ENCODE data around the gene UNK.

Gene UNK

GRCh38 chr17:75842963-75843576, 58.5 kb downstream of the UNK start:
- no peak for DNase-seq (ENCODE audit: low read depth)

GRCh38 chr17:75843577-75844529, 59.2 kb downstream of the UNK start, which contains the start of gene UNC13D:
TSS of gene UNC13D (minus strand) at chr17:75844404. CDS start at chr17:75844337, 67 bp downstream.
- in situ Hi-C loops (cut with HindIII; ENCODE audit: low sequenced_read_pairs) = loop anchor here (10.0 kb wide), 1 partner anchor 59 kb away; the partner anchor contains the start of gene UNK
- H3K4me3 ChIP-seq (ENCODE audit: low read depth, low read length) = no peak within 1 kb of the TSS
- no peak for TF ChIP-seq CTCF (IDR thresholded peaks at IDR 0.05; ENCODE audit: low read depth, low read length, missing control alignments)
- DNase-seq (ENCODE audit: low read depth) = no peak

More at GRCh38 chr17:75842963-75843576, 58.5 kb downstream of the UNK start:
- no peak overlapping the region for H3K4me3 ChIP-seq (ENCODE audit: low read depth, low read length)
- in situ Hi-C loops (cut with HindIII; ENCODE audit: low sequenced_read_pairs) = loop anchor here (10.0 kb wide), 1 partner anchor 58 kb away; the partner anchor contains the start of gene UNK
- no peak for TF ChIP-seq CTCF (IDR thresholded peaks at IDR 0.05; ENCODE audit: low read depth, low read length, missing control alignments)

GRCh38 chr17:75844530-75845057, 60.0 kb downstream of the UNK start:
- H3K4me3 ChIP-seq (ENCODE audit: low read depth, low read length) = no peak overlapping the region
- in situ Hi-C loops (cut with HindIII; ENCODE audit: low sequenced_read_pairs) = loop anchor here (10.0 kb wide), 1 partner anchor 60 kb away; the partner anchor contains the start of gene UNK
- no peak for TF ChIP-seq CTCF (IDR thresholded peaks at IDR 0.05; ENCODE audit: low read depth, low read length, missing control alignments)
- no peak for DNase-seq (ENCODE audit: low read depth)

- no peak overlapping the region for H3K4me3 ChIP-seq (ENCODE audit: low read depth, low read length)
- in situ Hi-C loops (cut with HindIII; ENCODE audit: low sequenced_read_pairs) = loop anchor here (10.0 kb wide), 1 partner anchor 60 kb away; the partner anchor contains the start of gene UNK
- DNase-seq (ENCODE audit: low read depth) = no peak
- TF ChIP-seq CTCF (IDR thresholded peaks at IDR 0.05; ENCODE audit: low read depth, low read length, missing control alignments) = peak; percentile 75
Observed at GRCh38 chr17:75845058-75845711, 60.6 kb downstream of the UNK start.

- in situ Hi-C loops (cut with HindIII; ENCODE audit: low sequenced_read_pairs) = loop anchor here (10.0 kb wide), 1 partner anchor 61 kb away; the partner anchor contains the start of gene UNK
- no peak overlapping the region for H3K4me3 ChIP-seq (ENCODE audit: low read depth, low read length)
- no peak for DNase-seq (ENCODE audit: low read depth)
- TF ChIP-seq CTCF (IDR thresholded peaks at IDR 0.05; ENCODE audit: low read depth, low read length, missing control alignments) = no peak
Observed at GRCh38 chr17:75845933-75846691, 61.5 kb downstream of the UNK start.
